ENCODE results near the gene FILIP1L.

The FILIP1L gene

GRCh38 chr3:99885085-99885484 is 229.2 kb downstream of the FILIP1L start:
- Histone ChIP-seq H3K27me3 (replicated peaks; ENCODE audit: control insufficient read depth, insufficient read depth, low read length, poor library complexity, severe bottlenecking) (no peaks in the 10 kb centered on the region), H3K9me3 (ENCODE audit: control insufficient read depth, low read length) (no peaks in the 10 kb centered on the region), H3K4me1 (ENCODE audit: control insufficient read depth, insufficient read depth, low read length, poor library complexity, severe bottlenecking) (peaks cover 5% of the 10 kb centered on the region), H3K36me3 (ENCODE audit: control insufficient read depth, insufficient read depth, low read length) (no peaks in the 10 kb centered on the region), H3K27ac (ENCODE audit: insufficient read depth, low read length, poor library complexity, severe bottlenecking) (no peak overlapping the region), H3K4me3 (ENCODE audit: insufficient read depth, low read depth, low read length, poor library complexity, severe bottlenecking) (no peak overlapping the region)
- DNase-seq: no peak

GRCh38 chr3:99884484-99884883 is 229.8 kb downstream of the FILIP1L start:
- no peaks in the 10 kb centered on the region for H3K9me3 ChIP-seq (ENCODE audit: control insufficient read depth, low read length)
- H3K4me1 ChIP-seq (ENCODE audit: control insufficient read depth, insufficient read depth, low read length, poor library complexity, severe bottlenecking): peaks cover 5% of the 10 kb centered on the region
- H3K36me3 ChIP-seq (ENCODE audit: control insufficient read depth, insufficient read depth, low read length): no peaks in the 10 kb centered on the region
- no peak overlapping the region for H3K4me3 ChIP-seq (ENCODE audit: insufficient read depth, low read depth, low read length, poor library complexity, severe bottlenecking)
- H3K27me3 ChIP-seq (replicated peaks; ENCODE audit: control insufficient read depth, insufficient read depth, low read length, poor library complexity, severe bottlenecking): no peaks in the 10 kb centered on the region
- DNase-seq: no peak
- H3K27ac ChIP-seq (ENCODE audit: insufficient read depth, low read length, poor library complexity, severe bottlenecking): no peak overlapping the region

GRCh38 chr3:99883693-99884092 is 230.6 kb downstream of the FILIP1L start:
- no peaks in the 10 kb centered on the region for H3K36me3 ChIP-seq (ENCODE audit: control insufficient read depth, insufficient read depth, low read length)
- H3K4me3 ChIP-seq (ENCODE audit: insufficient read depth, low read depth, low read length, poor library complexity, severe bottlenecking): no peak overlapping the region
- peaks cover 5% of the 10 kb centered on the region for H3K4me1 ChIP-seq (ENCODE audit: control insufficient read depth, insufficient read depth, low read length, poor library complexity, severe bottlenecking)
- no peak overlapping the region for H3K27ac ChIP-seq (ENCODE audit: insufficient read depth, low read length, poor library complexity, severe bottlenecking)
- no peaks in the 10 kb centered on the region for H3K9me3 ChIP-seq (ENCODE audit: control insufficient read depth, low read length)
- H3K27me3 ChIP-seq (replicated peaks; ENCODE audit: control insufficient read depth, insufficient read depth, low read length, poor library complexity, severe bottlenecking): no peaks in the 10 kb centered on the region
- no peak for DNase-seq

- Histone ChIP-seq H3K4me3 (ENCODE audit: insufficient read depth, low read depth, low read length, poor library complexity, severe bottlenecking) (no peak overlapping the region), H3K27ac (ENCODE audit: insufficient read depth, low read length, poor library complexity, severe bottlenecking) (no peak overlapping the region), H3K27me3 (replicated peaks; ENCODE audit: control insufficient read depth, insufficient read depth, low read length, poor library complexity, severe bottlenecking) (no peaks in the 10 kb centered on the region), H3K4me1 (ENCODE audit: control insufficient read depth, insufficient read depth, low read length, poor library complexity, severe bottlenecking) (peaks cover 5% of the 10 kb centered on the region), H3K36me3 (ENCODE audit: control insufficient read depth, insufficient read depth, low read length) (no peaks in the 10 kb centered on the region), H3K9me3 (ENCODE audit: control insufficient read depth, low read length) (no peaks in the 10 kb centered on the region)
- DNase-seq: no peak
Observed at GRCh38 chr3:99883138-99883461, 231.2 kb downstream of the FILIP1L start.

- Histone ChIP-seq H3K27me3 (replicated peaks; ENCODE audit: control insufficient read depth, insufficient read depth, low read length, poor library complexity, severe bottlenecking) (no peaks in the 10 kb centered on the region), H3K9me3 (ENCODE audit: control insufficient read depth, low read length) (no peaks in the 10 kb centered on the region), H3K27ac (ENCODE audit: insufficient read depth, low read length, poor library complexity, severe bottlenecking) (no peak overlapping the region), H3K36me3 (ENCODE audit: control insufficient read depth, insufficient read depth, low read length) (no peaks in the 10 kb centered on the region), H3K4me3 (ENCODE audit: insufficient read depth, low read depth, low read length, poor library complexity, severe bottlenecking) (no peak overlapping the region), H3K4me1 (ENCODE audit: control insufficient read depth, insufficient read depth, low read length, poor library complexity, severe bottlenecking) (peaks cover 5% of the 10 kb centered on the region)
- no peak for DNase-seq
Observed at GRCh38 chr3:99882436-99883137, 231.7 kb downstream of the FILIP1L start.

- no peak overlapping the region for H3K4me3 ChIP-seq (ENCODE audit: insufficient read depth, low read depth, low read length, poor library complexity, severe bottlenecking)
- no peaks in the 10 kb centered on the region for H3K9me3 ChIP-seq (ENCODE audit: control insufficient read depth, low read length)
- H3K36me3 ChIP-seq (ENCODE audit: control insufficient read depth, insufficient read depth, low read length): no peaks in the 10 kb centered on the region
- no peaks in the 10 kb centered on the region for H3K27me3 ChIP-seq (replicated peaks; ENCODE audit: control insufficient read depth, insufficient read depth, low read length, poor library complexity, severe bottlenecking)
- no peak overlapping the region for H3K27ac ChIP-seq (ENCODE audit: insufficient read depth, low read length, poor library complexity, severe bottlenecking)
- H3K4me1 ChIP-seq (ENCODE audit: control insufficient read depth, insufficient read depth, low read length, poor library complexity, severe bottlenecking): peaks cover 5% of the 10 kb centered on the region
- no peak for DNase-seq
Observed at GRCh38 chr3:99881121-99881524, 233.2 kb downstream of the FILIP1L start.

GRCh38 chr3:99879275-99879674 is 235.0 kb downstream of the FILIP1L start:
- Histone ChIP-seq H3K9me3 (ENCODE audit: control insufficient read depth, low read length) (no peaks in the 10 kb centered on the region), H3K4me3 (ENCODE audit: insufficient read depth, low read depth, low read length, poor library complexity, severe bottlenecking) (no peak overlapping the region), H3K36me3 (ENCODE audit: control insufficient read depth, insufficient read depth, low read length) (no peaks in the 10 kb centered on the region), H3K27me3 (replicated peaks; ENCODE audit: control insufficient read depth, insufficient read depth, low read length, poor library complexity, severe bottlenecking) (no peaks in the 10 kb centered on the region), H3K27ac (ENCODE audit: insufficient read depth, low read length, poor library complexity, severe bottlenecking) (no peak overlapping the region), H3K4me1 (ENCODE audit: control insufficient read depth, insufficient read depth, low read length, poor library complexity, severe bottlenecking) (peaks cover 3% of the 10 kb centered on the region)
- no peak for DNase-seq

GRCh38 chr3:99878005-99878404 is 236.3 kb downstream of the FILIP1L start:
- Histone ChIP-seq H3K9me3 (ENCODE audit: control insufficient read depth, low read length) (no peaks in the 10 kb centered on the region), H3K27me3 (replicated peaks; ENCODE audit: control insufficient read depth, insufficient read depth, low read length, poor library complexity, severe bottlenecking) (no peaks in the 10 kb centered on the region), H3K36me3 (ENCODE audit: control insufficient read depth, insufficient read depth, low read length) (no peaks in the 10 kb centered on the region), H3K27ac (ENCODE audit: insufficient read depth, low read length, poor library complexity, severe bottlenecking) (no peak overlapping the region), H3K4me3 (ENCODE audit: insufficient read depth, low read depth, low read length, poor library complexity, severe bottlenecking) (no peak overlapping the region), H3K4me1 (ENCODE audit: control insufficient read depth, insufficient read depth, low read length, poor library complexity, severe bottlenecking) (no peaks in the 10 kb centered on the region)
- DNase-seq: no peak

GRCh38 chr3:99877031-99877579 is 237.2 kb downstream of the FILIP1L start:
- Histone ChIP-seq H3K9me3 (ENCODE audit: control insufficient read depth, low read length) (no peaks in the 10 kb centered on the region), H3K27ac (ENCODE audit: insufficient read depth, low read length, poor library complexity, severe bottlenecking) (no peak overlapping the region), H3K4me3 (ENCODE audit: insufficient read depth, low read depth, low read length, poor library complexity, severe bottlenecking) (no peak overlapping the region), H3K36me3 (ENCODE audit: control insufficient read depth, insufficient read depth, low read length) (no peaks in the 10 kb centered on the region), H3K4me1 (ENCODE audit: control insufficient read depth, insufficient read depth, low read length, poor library complexity, severe bottlenecking) (no peaks in the 10 kb centered on the region), H3K27me3 (replicated peaks; ENCODE audit: control insufficient read depth, insufficient read depth, low read length, poor library complexity, severe bottlenecking) (no peaks in the 10 kb centered on the region)
- DNase-seq: no peak

- no peaks in the 10 kb centered on the region for H3K36me3 ChIP-seq (ENCODE audit: control insufficient read depth, insufficient read depth, low read length)
- no peak overlapping the region for H3K27ac ChIP-seq (ENCODE audit: insufficient read depth, low read length, poor library complexity, severe bottlenecking)
- peak overlapping the region; percentile 51 for H3K4me3 ChIP-seq (ENCODE audit: insufficient read depth, low read depth, low read length, poor library complexity, severe bottlenecking)
- H3K9me3 ChIP-seq (ENCODE audit: control insufficient read depth, low read length): no peaks in the 10 kb centered on the region
- H3K27me3 ChIP-seq (replicated peaks; ENCODE audit: control insufficient read depth, insufficient read depth, low read length, poor library complexity, severe bottlenecking): no peaks in the 10 kb centered on the region
- DNase-seq: peak; percentile 29 to 57 (median 48)
- H3K4me1 ChIP-seq (ENCODE audit: control insufficient read depth, insufficient read depth, low read length, poor library complexity, severe bottlenecking): no peaks in the 10 kb centered on the region
Observed at GRCh38 chr3:99875929-99876841, 238.1 kb downstream of the FILIP1L start.
